SK-N-SH (cell line): ENCODE measurements around the gene SLC6A11.

ENCODE experiments used
- EZH2phosphoT487 ChIP-seq: fragments of 200-600 bp; sonication (generic); IDR thresholded peaks from 2 replicates; pipeline ENCODE4 v1.6.1; 2017; ENCODE audit warnings: low read depth, mixed run types, mild to moderate bottlenecking, antibody characterized with exemption, moderate library complexity, borderline replicate concordance
- GABPA ChIP-seq: IDR thresholded peaks from 2 replicates; pipeline ENCODE4 v1.4.0; 2012; ENCODE audit warnings: low read depth, mild to moderate bottlenecking
- NFIC ChIP-seq: IDR thresholded peaks from 2 replicates; pipeline ENCODE4 v1.4.0; 2012; ENCODE audit warnings: borderline replicate concordance
- TF ChIP-seq, protein P1 (sequence below): fragments of 200-600 bp; sonication (generic); IDR thresholded peaks from 2 replicates; pipeline ENCODE4 v1.6.1; 2017; ENCODE audit warnings: antibody characterized with exemption, mild to moderate bottlenecking, moderate library complexity

DNA sequence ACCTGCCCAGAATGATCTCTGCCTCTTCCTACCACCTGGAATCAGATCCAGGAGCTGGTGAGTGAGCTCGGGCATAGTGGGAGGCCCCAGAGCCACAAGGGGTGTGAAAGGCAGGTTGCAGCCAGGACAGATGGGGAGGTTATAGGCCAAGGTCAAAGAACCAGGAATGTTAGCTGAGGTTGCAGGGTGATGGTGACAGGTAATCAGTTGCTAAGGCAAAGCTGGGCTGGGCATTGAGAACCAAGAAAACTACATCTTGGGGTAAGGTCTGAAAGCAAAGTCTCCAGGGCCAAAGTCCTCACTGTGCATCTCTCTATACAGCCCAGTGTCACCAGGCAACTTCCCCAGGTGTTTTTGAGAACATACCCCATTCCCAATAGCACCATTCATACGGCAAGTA, 38.4 kb upstream of the SLC6A11 start:
- TF ChIP-seq EZH2phosphoT487 (no peak), GABPA (no peak), NFIC (no peak)
- TF ChIP-seq, protein P1, sequence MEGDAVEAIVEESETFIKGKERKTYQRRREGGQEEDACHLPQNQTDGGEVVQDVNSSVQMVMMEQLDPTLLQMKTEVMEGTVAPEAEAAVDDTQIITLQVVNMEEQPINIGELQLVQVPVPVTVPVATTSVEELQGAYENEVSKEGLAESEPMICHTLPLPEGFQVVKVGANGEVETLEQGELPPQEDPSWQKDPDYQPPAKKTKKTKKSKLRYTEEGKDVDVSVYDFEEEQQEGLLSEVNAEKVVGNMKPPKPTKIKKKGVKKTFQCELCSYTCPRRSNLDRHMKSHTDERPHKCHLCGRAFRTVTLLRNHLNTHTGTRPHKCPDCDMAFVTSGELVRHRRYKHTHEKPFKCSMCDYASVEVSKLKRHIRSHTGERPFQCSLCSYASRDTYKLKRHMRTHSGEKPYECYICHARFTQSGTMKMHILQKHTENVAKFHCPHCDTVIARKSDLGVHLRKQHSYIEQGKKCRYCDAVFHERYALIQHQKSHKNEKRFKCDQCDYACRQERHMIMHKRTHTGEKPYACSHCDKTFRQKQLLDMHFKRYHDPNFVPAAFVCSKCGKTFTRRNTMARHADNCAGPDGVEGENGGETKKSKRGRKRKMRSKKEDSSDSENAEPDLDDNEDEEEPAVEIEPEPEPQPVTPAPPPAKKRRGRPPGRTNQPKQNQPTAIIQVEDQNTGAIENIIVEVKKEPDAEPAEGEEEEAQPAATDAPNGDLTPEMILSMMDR = no peak
